ENCODE measurements around the gene SORD.

Gene SORD

GRCh38 chr15:45120081-45120972 lies 97.3 kb downstream of the SORD start:
- Mint-ChIP-seq H3K4me1 (ENCODE audit: low read depth) (peaks cover 9% of the 10 kb centered on the region), H3K36me3 (ENCODE audit: low read depth) (peaks cover 1% of the 10 kb centered on the region), H3K9me3 (no peaks in the 10 kb centered on the region), H3K27ac (no peak overlapping the region), H3K27me3 (ENCODE audit: low read depth) (peaks cover 46% of the 10 kb centered on the region), H3K4me3 (no peak overlapping the region)

DNA sequence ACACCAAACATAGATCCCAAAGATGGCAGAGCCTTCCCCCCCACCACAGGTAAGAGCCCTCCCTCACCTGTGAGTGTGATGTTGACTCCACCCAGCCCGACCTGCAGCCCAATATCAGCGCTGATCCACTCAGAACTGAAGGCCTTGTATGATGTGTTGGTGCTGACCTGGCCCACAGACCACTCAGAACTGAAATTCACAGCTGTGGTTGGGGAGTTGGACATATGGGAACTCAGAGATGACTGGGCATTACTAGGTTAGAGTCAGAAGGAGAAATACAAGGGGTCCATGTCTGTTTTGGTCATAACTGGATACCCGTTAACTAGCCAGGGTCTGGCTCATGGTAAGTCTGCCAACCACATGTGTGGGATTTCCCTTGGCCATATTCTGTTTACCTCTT lies 98.0 kb downstream of the SORD start:
- Mint-ChIP-seq H3K27me3 (ENCODE audit: low read depth) (peaks cover 46% of the 10 kb centered on the region), H3K36me3 (ENCODE audit: low read depth) (peaks cover 1% of the 10 kb centered on the region), H3K9me3 (no peaks in the 10 kb centered on the region), H3K4me1 (ENCODE audit: low read depth) (peaks cover 9% of the 10 kb centered on the region), H3K27ac (no peak overlapping the region), H3K4me3 (no peak overlapping the region)

DNA sequence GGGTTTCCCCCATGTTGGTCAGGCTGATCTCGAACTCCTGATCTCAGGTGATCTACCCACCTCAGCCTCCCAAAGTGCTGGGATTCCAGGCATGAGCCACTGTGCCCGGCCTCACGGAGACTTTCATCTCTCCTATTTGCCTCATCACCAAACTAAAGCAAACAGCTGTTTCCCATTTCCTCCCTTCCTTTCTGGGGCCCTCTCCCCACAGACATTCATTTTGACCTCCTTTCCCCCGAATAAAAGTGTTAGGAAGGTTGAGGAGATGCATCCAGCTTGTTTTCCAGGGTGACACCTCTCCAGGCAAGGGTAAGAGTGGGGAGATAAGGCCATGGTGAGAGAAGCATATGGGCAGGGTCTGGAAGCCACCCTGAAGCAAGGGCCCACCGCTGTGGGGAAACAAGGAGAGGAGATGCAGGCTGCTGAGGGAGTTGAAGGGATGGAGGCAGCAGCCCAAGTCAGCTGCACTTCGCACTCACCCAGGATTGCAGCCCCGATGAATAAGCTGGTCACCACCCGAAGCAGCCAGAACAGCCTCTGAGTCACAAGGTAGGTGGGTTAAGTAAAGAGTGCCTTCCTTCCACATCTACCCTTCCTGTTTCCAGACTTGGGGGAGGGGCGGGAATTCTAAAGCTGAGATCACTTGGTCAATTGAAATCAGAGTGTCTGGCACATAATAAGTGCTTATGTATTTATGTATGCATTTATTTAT lies 98.9 kb downstream of the SORD start:
- peaks cover 9% of the 10 kb centered on the region for H3K4me1 Mint-ChIP-seq (ENCODE audit: low read depth)
- no peak overlapping the region for H3K27ac Mint-ChIP-seq
- H3K27me3 Mint-ChIP-seq (ENCODE audit: low read depth), result peaks cover 44% of the 10 kb centered on the region
- no peak overlapping the region for H3K4me3 Mint-ChIP-seq
- H3K9me3 Mint-ChIP-seq, result no peaks in the 10 kb centered on the region
- peaks cover 1% of the 10 kb centered on the region for H3K36me3 Mint-ChIP-seq (ENCODE audit: low read depth)

DNA sequence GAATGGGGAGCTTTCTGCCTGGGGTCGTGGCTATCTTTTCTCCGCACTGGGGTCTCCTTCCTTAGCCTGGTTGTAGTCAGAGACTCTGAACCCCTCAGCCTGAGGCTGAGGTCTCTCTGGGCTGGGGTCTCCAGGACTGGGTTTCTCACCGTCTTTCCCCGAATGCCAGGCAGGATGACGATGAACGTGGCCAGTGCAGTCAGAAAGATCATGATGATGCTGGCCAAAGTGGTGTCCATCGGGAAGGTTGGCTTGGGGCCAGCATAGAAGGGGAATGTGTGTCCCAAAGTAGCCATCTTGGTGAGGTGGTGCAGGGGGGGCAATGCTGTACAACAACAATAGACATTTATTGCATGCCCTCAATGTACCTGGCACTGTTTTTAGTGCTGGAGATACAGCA lies 99.7 kb downstream of the SORD start:
- H3K4me1 Mint-ChIP-seq (ENCODE audit: low read depth), result peaks cover 5% of the 10 kb centered on the region
- peaks cover 1% of the 10 kb centered on the region for H3K36me3 Mint-ChIP-seq (ENCODE audit: low read depth)
- H3K4me3 Mint-ChIP-seq, result no peak overlapping the region
- H3K27me3 Mint-ChIP-seq (ENCODE audit: low read depth), result peaks cover 40% of the 10 kb centered on the region
- no peak overlapping the region for H3K27ac Mint-ChIP-seq
- no peaks in the 10 kb centered on the region for H3K9me3 Mint-ChIP-seq

DNA sequence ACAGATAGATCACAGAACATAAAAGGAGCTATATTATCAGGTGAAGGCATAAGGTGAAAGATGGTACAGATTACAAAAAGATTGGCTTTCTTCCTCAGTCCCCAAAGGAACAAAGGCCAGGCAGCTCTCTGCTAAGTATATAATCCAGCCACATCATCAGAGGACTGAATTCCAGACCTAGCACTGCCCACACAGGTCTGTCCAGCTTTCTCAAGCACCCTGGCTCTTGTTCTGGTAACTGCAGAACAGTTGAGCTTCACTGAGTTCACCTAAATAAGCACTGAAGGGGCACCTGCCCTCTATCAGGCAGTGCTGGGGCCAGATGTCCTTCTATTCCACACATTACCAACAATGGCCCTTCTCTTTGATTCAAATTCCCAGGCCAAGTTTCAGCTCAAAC lies 100.4 kb downstream of the SORD start:
- Mint-ChIP-seq H3K27ac (no peak overlapping the region), H3K9me3 (no peaks in the 10 kb centered on the region), H3K27me3 (ENCODE audit: low read depth) (peaks cover 40% of the 10 kb centered on the region), H3K36me3 (ENCODE audit: low read depth) (no peaks in the 10 kb centered on the region), H3K4me3 (no peak overlapping the region), H3K4me1 (ENCODE audit: low read depth) (peaks cover under 1% of the 10 kb centered on the region)

DNA sequence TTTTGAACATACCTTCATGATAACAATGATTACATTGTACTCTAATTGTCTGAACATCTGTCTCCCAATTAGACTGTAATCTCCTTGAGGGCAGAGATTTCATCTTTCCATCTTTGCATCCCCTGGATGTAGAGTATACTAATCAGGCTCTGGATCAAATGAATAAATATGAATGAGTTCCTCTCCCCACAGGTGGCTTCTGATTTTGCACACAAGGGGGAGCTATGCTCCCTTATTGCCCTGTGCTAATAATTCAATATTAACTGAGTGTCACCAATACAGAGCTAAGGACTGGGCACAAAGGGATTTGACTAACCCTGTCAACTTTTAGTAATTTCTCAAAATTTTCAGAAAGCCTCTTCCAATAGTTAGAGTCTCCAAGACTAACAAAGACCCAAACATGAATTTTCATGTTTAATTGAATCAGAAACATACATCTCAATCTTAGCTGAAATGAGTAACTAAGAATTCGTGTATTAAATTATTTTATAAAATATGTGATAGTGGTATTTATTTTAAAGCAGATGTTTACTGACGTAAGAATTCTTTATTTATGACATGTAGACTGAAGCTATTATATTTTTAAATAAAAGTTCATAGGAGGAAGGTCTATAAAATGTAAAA lies 103.7 kb downstream of the SORD start:
- Mint-ChIP-seq H3K4me3 (no peak overlapping the region), H3K27me3 (ENCODE audit: low read depth) (peaks cover 60% of the 10 kb centered on the region), H3K36me3 (ENCODE audit: low read depth) (no peaks in the 10 kb centered on the region), H3K27ac (no peak overlapping the region), H3K4me1 (ENCODE audit: low read depth) (no peaks in the 10 kb centered on the region), H3K9me3 (no peaks in the 10 kb centered on the region)
